Epithelial cell of prostate (primary cell): Measurements from ENCODE around the gene NT5C1A.

Experiments used
- DNase-seq: peaks from one replicate; pipeline ENCODE4 v3.0.0-alpha.2; 2011; ENCODE audit warnings: low read depth, low spot score
- H3K27ac ChIP-seq: fragments of 450-650 bp; 2 replicates; pipeline ENCODE4 v1.5.1; 2017; ENCODE audit warnings: mild to moderate bottlenecking

The NT5C1A gene

GRCh38 chr1:39690794-39691382 lies 19.0 kb upstream of the NT5C1A start:
- H3K27ac ChIP-seq = no peak overlapping the region
- DNase-seq = no peak

DNA sequence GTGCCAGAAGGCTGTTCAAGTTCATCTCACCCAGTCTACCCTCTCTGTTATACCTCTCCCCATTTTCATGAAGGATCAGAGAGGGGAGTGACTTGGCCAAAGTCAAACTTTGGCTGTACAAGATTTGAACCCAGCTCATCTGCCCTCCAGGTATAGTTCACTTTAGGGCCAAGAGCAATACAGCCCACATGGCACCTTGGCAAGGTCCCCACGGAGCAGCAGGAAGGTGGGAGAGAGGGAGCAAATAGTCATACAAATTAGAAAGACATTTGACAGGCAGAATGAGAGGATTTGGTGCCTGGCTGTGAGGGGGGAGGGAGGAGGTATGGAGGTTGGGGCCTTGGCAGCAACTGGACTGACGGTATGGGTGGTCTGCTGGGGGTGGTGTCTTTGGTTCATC lies 18.3 kb upstream of the NT5C1A start:
- no peak for DNase-seq
- no peak overlapping the region for H3K27ac ChIP-seq

DNA sequence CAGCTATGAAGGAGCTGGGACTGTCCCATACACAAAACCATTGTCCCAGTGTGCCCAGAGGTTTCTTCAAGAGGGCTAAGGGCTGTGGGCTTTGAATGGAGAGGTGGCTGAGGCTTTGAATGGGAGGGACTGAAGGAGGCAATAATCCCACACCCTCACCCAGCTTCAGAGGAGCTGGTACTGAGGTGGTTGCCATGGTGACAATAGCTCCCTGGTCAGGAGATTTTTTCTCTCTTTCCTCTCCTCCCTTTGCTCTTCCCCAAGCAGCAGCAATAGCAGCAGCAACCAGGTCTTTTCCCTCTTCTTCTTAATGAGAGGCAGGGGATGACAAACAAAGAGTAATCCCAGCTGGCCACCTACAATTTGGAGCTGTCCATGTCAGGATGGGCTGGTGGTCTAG lies 17.7 kb upstream of the NT5C1A start:
- H3K27ac ChIP-seq = no peak overlapping the region
- DNase-seq = no peak

DNA sequence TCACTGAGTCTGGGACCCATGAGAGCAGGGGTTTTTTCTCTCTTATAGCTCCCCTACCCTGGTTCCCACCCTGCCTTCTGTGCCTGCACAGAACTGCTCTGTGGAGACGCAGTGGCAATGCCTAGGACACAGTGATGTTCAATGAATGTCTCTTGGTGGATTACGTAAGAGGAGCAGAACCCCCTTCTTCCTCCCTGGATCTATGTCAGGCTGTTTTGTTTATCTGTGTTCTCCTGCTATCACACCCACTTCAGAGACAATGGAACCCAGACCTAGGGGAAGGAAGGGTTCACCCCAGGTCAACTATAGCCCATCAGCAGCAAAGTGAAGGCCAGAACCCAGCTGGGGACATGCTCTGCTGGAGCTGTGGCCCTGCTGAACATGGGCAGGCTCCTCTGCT lies 17.3 kb upstream of the NT5C1A start:
- DNase-seq = no peak
- no peak overlapping the region for H3K27ac ChIP-seq

DNA sequence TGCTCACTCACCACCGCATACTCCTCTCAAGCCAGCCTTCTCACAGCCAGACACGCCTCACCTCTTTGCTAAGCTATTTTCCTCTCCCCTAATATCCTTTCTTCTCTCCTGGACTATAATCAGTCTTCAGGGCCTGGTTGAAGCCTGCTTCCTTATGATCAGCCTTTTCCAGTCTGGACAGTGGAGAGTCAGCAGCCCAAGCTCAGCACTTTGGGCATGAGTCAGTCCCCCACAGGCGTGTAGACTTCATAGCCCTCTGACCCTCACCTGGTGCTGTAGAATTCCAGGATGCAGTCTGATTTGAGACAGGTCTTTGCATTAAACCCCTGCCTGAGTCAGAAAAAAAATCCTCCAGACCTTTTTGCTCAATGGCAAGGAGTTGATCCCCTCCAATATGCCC lies 16.8 kb upstream of the NT5C1A start:
- no peak for DNase-seq
- no peak overlapping the region for H3K27ac ChIP-seq

DNA sequence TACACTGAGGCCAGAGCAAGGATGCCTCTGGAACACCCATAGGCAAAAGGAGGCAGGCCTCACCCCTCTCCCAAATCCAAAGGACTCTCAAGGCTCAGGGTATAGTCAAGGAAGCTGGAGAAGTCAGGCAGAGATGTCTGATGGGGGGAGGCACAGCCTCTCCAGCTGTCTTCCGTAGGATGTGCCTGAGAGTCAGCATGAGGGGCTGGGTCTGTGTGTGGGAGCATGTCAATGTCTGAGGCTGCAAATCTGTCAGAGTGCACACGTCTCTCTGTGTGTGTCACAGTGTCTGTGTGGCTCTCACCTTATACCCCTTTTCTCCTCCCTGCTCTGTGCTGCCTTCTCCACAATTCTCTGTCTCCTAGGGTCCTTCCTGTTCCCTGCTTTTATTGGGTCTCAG lies 15.3 kb upstream of the NT5C1A start:
- DNase-seq = no peak
- no peak overlapping the region for H3K27ac ChIP-seq

DNA sequence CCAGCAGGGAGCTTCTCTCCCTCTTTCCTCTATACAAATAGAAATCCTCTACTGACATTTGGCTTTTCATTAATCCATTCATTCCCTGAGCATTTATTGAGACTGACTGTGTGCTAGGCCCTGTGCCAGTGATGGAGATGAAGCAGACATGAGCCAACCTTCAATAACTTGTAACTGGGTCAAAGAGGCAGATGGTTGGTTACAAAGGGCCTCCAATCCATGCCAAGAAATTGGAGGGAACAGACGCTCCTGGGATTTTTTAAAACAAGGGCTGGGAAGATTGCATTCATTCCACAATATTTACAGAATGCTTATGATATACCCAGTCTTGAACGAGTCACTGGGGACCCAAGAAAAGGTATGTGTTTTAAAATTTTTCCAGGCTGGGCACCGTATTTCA lies 13.2 kb upstream of the NT5C1A start:
- DNase-seq = no peak
- H3K27ac ChIP-seq = no peak overlapping the region

DNA sequence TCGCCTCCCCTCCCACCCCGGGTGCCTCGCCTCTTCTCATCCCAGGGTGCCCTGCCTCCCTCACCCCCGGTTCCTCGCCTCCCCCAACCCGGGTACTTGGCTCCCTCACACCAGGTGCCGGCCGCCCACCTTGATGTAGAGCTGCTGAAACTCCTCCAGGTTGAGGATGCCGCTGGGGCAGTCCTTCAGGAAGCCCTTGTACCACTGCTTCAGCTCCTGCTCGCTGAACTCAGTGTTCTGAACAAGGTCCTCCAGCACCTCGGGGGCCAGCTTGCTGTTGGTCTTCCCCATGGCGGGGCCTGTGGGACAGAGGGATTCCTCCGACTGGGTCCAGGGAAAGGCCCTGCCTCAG lies 12.4 kb upstream of the NT5C1A start:
- H3K27ac ChIP-seq = no peak overlapping the region
- no peak for DNase-seq

GRCh38 chr1:39683591-39684312 lies 11.8 kb upstream of the NT5C1A start:
- DNase-seq = no peak
- no peak overlapping the region for H3K27ac ChIP-seq

DNA sequence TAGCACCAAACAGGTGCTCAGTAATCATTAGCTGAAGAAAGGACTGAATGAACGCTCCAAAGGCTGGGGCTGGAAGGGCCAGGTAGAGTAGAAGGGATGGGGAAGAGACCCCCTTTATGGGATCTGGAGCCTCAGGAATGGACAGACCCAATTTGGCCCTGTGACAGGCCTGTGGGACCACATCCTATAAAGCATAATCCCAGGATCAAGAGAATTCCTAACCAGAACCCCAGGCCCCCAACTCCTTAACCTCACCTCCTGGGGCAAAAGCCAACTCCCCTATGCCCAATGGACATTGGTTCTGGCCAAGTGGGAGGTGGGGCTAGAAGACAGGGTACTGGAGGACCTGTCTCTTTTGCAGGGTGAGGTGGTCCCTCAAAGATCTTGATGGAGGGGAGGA lies 10.1 kb upstream of the NT5C1A start:
- no peak for DNase-seq
- H3K27ac ChIP-seq = no peak overlapping the region

GRCh38 chr1:39681294-39681693 lies 9.4 kb upstream of the NT5C1A start:
- no peak for DNase-seq
- no peak overlapping the region for H3K27ac ChIP-seq

DNA sequence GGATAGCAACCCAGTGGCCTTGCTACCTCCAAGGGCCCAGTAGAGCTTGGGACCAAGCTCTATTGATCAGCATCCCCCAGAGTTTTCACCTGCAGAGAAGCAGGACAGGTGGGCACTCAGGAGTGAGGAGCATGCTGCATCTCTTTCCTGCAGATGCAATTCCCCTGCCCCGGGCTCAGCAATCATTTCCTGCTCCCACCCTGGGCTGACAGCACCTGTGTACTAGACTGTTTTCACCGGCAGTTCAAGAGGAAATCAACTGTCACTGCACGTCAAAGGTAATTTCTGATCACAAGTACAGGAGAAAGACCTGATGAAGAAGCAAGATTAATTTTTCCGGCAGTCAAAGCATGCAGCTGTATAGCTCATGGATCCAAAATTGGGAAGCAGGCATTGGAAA lies 8.8 kb upstream of the NT5C1A start:
- DNase-seq = no peak
- H3K27ac ChIP-seq = no peak overlapping the region

- DNase-seq = no peak
- no peak overlapping the region for H3K27ac ChIP-seq
Measured at GRCh38 chr1:39679821-39680220, 7.9 kb upstream of the NT5C1A start.

- no peak overlapping the region for H3K27ac ChIP-seq
- no peak for DNase-seq
Measured at GRCh38 chr1:39678889-39679288, 7.0 kb upstream of the NT5C1A start.

DNA sequence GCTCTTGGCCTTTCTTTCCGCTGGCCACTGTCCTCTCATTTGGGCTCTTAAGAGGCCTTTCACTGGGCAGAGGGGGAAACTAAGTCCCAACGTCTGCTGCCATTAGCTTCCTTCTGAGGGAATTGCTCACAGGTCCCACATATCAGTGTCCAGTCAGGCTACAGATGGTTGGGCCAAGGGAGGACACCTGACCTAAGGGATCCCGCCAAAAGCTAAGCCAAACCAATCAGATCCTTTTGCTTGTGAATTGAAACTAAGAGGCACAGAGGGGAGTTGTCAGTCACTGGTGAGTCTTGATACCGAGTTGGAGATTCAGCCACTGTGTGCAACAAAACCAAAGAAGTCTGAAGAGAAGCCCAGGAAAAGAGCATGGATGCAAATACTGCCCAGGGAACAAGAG lies 5.7 kb upstream of the NT5C1A start:
- DNase-seq = no peak
- no peak overlapping the region for H3K27ac ChIP-seq

GRCh38 chr1:39676948-39677548 lies 5.1 kb upstream of the NT5C1A start:
- no peak for DNase-seq
- no peak overlapping the region for H3K27ac ChIP-seq

GRCh38 chr1:39675220-39675619 lies 3.3 kb upstream of the NT5C1A start:
- DNase-seq = no peak
- no peak overlapping the region for H3K27ac ChIP-seq

DNA sequence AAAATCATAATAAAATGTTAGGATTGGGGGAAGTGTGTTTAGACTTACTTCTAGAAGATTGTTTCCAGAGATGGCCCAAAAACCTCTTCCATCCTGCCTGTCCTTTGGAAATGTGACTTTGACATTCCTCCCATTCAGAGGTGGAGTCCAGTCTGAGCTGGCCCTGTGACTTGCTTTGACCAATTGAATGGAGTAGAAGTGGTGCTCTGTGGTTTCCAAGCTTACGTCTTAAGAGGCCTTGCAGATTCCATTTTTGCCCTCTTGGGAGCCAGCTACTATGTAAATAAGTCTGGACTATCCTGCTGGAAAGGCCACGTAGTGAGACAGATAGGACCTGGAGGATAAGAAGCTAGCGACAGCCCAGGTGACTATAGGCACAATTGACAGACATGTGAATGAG lies 1.3 kb upstream of the NT5C1A start:
- no peak for DNase-seq
- H3K27ac ChIP-seq = no peak overlapping the region

DNA sequence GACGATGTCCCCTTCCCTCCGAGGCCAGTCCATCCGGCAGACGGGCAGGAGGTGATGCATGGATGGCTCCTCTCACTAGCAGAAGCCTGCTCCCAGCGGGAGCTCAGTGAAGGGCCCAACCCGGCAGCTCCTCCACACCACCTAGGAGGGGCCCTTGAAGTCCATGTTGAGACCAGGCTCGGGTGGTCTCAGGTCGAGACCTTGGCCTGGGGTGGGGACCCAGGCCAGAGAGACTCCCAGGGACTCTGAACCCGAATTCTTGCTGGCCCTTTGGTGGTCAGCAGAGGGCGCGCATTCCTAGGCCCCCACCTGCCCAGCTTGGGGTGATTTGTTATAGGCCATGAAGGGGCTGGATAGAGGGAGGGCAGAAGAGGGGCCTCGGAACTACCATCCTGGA lies 642 bp upstream of the NT5C1A start:
- no peak overlapping the region for H3K27ac ChIP-seq
- DNase-seq = no peak

DNA sequence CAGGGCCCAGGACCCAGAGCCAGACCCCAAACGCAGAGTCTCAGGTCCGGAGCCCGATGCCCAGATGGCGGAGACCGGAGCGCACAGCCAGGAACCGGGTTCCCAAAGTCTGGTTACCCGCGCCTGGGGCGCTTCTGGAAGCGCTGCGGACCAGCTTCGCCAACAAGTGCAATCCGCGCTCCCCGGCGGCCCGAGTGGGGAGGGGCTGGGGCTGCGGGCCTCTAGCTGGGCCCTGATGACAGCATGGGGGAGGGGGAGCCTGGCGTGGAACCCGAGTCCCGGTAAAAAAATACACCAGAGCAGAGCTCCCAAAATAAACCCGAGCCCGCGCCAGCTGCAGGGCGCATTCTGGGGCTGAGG lies 494 bp downstream of the NT5C1A start:
- no peak overlapping the region for H3K27ac ChIP-seq
- no peak for DNase-seq

- DNase-seq = no peak
- H3K27ac ChIP-seq = no peak overlapping the region
Measured at GRCh38 chr1:39670689-39671088, 1.2 kb downstream of the NT5C1A start.

- H3K27ac ChIP-seq = no peak overlapping the region
- no peak for DNase-seq
Measured at GRCh38 chr1:39668894-39669293, 3.0 kb downstream of the NT5C1A start.
